HPDE6-E6E7 (cell line): ENCODE results near the gene ALDOA.
A peak's percentile ranks its signal among the peaks of the same experiment; 100 is the strongest.

Source experiments
- DNase-seq: peaks from one replicate; pipeline ENCODE4 v3.0.0; 2011; ENCODE audit warnings: missing footprints; ENCODE audit errors: extremely low spot score

ALDOA gene

DNA sequence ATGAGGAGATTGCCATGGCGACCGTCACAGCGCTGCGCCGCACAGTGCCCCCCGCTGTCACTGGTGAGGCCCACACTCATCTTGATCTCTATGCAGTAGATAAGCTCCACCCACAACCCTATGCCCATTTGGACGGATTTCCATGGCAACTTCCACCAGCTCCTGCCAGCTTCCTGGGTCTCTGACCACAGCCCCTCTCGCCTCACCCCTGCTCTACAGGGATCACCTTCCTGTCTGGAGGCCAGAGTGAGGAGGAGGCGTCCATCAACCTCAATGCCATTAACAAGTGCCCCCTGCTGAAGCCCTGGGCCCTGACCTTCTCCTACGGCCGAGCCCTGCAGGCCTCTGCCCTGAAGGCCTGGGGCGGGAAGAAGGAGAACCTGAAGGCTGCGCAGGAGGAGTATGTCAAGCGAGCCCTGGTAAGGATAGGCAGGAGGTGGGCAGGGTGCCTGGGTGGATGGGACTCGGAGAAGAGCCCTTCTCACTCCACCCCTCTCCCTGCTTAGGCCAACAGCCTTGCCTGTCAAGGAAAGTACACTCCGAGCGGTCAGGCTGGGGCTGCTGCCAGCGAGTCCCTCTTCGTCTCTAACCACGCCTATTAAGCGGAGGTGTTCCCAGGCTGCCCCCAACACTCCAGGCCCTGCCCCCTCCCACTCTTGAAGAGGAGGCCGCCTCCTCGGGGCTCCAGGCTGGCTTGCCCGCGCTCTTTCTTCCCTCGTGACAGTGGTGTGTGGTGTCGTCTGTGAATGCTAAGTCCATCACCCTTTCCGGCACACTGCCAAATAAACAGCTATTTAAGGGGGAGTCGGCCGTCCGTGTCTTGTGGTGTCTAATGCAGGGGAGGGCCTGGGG, 4.3 kb downstream of the ALDOA start:
- DNase-seq = no peak

DNA sequence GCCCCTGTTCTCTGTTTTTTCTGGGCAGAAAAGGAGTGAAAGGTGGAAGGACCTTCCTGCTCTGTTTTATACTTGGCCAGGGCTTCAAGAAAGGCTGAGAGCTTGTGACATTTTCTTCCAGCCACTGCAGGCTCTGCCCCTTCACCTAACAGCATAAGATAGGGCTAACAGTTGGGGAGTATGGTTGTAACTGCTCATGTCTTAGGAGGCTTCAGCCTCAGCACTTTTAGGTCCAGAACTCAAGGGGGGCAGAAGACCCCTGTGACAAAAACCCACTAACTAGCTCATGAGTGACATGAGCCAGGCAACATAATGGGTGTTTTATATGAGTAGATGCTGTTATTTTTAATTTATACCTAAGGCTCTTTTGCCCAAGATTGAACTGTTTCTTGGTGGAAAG, 4.9 kb downstream of the ALDOA start:
- no peak for DNase-seq

DNA sequence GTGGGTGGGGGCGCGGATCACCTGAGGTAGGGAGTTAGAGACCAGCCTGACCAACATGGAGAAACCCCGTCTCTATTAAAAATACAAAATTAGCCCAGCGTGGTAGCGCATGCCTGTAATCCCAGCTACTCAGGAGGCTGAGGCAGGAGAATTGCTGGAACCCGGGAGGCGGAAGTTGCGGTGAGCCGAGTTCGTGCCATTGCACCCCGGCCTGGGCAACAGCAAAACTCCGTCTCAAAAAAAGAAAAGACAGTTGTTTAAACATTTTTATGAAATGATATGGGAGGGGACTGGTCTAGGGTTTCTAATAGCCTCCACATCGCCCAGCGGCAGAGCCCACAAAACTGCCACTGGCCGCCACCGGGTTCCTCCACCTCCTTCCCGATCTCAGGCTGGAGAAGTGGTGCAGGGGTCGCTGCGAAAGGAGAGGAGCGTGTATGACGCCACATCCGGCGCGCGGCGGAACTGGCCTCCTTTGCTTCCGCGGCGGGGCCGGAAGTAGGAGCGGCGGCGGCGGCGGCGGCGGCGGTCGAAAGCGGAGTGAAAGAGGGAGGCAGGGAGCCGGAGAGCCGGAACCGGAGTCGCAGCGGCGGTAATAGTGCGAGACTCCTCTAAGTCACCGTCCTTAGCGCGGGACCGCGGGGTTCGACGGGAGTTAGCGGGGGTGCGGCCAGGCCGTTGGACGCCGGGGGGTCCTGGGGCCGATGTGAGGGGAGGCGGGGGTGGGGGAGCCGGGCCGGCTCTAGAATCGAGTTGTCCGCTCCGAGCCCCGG, 10.1 kb downstream of the ALDOA start, which contains the start of gene PPP4C:
Gene PPP4C, plus strand, starts transcription at position 492 of the 773 bp plus-strand sequence. CDS start 384 bp downstream, outside the sequence.
- DNase-seq = peak; percentile 95

DNA sequence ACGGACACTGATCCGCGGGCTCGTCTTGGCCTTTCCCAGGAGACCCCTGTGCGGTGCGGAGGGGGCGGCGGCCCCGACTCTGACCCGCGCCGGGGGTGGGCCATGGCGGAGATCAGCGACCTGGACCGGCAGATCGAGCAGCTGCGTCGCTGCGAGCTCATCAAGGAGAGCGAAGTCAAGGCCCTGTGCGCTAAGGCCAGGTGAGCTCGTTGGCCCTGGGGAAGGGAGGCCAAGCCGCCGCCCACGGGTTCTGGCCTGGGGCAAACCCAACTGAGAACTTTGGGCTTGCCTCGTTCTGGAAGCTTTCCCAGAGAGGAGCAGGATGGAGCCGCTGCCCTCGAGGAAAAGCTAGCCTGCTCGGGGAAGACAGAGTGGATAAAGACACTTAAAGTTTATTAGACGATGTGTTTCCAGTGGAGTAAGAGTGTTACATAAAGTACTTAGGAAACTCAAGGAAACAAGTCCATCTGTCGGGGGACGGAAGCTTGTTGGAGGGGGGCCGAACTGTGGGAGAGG, 10.8 kb downstream of the ALDOA start:
- DNase-seq = no peak

DNA sequence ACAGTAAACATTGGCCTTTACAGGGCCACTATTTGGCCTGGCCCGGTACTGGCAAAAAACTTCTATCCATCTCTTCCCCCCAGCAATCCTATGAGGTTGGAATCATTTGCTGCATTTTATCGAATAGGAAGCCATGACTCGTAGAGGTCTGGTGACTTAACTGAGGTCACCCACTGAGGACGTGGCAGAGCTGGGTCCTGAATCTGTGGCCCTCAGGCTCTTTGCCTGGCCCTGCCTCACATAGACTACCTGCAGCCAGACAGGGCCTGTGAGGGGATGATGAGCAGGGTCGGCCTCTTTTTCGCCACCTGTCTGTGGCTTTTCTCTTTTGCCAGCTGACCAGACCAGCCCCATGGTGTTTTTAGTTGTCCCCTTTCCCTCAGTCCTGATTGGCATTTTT, 12.1 kb downstream of the ALDOA start:
- DNase-seq = no peak

DNA sequence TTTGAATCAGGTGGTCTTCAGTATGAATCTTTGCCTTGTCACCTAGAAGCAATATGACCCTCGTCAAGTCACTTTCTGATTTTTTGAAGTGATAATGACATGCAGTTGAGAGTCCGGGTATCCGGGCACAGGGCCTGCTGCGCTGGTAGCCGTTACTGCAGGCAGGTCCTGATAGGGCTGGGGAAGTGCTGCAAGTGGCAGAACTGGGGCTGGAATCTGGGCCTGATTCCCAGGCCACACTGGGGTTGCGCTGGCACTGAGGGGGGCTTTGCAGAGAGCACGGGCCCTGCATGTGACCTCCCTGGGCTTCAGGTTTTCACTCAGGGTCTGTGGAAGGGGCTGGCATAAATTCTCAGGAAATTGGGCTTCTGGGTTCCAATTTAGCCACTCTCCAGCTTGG, 13.2 kb downstream of the ALDOA start:
- no peak for DNase-seq

DNA sequence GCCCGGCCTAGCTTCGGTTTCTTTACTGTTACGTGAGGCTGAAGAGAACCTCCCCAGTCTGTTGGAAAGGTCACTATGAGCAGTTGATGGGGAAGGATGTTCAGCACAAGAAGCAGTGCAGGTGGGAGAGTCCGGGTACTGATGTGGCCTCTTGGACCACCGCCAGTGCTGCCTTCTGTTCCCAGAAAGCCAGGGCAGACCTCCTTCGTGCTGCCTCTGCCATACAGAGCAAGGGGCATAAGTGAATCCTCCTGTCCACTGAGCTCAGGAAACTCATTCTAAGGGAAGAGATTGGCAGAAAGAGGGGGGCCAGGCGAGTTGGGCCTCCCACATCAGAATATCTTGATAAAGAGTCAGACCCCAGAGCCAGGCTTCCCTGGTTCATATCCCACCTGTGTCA, 13.9 kb downstream of the ALDOA start:
- DNase-seq = no peak

DNA sequence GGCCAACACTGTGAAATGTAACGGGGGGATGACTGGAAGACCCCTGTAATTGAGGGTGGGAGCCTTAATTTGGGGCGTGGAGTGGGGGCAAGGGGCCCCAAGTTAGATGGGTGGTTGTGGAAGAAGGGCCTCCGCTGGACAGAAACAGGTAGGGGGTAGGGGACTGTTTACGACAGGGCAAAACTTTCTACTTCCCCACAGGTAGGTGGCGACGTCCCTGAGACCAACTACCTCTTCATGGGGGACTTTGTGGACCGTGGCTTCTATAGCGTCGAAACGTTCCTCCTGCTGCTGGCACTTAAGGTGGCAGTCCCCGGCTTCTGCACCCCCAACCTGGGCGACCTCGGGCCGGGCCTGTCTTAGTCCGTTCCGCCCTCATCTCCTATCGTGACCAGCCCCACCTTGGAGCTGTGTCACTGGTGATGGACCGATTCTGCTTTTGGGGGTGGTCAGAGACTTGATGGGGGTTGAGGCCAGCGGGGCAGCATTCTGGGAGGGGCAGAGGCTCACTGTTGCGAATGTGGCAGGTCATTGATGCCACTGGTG, 17.1 kb downstream of the ALDOA start:
- DNase-seq = no peak

DNA sequence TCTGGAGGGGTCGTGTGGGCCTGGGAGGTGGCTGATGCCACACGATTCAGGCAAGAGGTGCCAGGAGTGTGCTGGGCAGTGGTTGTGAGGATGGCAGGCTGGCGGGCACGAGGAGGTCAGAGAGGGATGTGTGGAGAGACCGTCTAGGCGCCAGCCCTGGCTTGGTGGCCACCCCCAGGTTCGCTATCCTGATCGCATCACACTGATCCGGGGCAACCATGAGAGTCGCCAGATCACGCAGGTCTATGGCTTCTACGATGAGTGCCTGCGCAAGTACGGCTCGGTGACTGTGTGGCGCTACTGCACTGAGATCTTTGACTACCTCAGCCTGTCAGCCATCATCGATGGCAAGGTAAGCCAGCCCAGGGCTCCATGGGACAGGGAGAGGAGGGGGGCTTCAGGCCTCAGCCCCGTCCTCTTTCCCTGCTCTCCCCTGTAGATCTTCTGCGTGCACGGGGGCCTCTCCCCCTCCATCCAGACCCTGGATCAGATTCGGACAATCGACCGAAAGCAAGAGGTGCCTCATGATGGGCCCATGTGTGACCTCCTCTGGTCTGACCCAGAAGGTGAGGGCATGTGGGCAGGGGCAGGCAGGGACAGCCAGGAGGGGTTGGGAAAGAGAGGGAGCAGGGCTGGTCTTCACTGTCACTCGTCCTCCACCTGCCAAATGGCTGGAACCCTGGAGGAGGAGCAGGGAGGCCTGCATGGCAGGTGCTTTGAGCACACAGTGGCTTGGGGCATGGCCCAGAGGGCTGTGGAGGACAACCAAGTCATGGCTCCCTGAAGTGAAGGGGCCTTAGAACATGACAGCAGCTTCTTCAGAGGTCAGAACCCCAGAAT, 17.9 kb downstream of the ALDOA start:
- DNase-seq = no peak

DNA sequence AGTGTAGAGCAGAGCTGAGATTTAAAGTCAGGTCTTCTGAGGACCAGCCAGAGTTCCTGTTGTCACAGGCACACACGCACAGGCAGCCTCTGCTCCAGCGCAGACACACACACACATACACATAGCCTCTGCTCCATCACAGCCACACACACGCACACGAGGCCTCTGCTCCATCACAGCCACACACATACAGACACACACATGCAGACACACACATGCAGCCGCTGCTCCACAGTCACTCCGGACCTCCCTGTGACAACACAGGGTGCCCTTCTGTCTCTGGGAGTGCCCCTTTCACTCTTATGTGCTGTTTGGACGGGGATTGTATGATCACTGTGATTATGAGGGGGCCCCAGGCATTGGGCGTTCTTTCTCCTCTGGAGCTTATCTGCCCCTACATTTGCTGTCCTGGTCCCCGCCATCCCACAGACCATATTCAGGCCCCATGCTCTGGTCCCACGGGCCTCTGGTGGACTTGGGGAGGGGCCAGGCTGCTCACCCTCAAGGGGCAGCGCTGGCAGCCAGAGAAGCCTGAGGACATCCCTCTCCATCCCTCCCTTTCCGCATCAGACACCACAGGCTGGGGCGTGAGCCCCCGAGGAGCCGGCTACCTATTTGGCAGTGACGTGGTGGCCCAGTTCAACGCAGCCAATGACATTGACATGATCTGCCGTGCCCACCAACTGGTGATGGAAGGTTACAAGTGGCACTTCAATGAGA, 18.7 kb downstream of the ALDOA start:
- no peak for DNase-seq

DNA sequence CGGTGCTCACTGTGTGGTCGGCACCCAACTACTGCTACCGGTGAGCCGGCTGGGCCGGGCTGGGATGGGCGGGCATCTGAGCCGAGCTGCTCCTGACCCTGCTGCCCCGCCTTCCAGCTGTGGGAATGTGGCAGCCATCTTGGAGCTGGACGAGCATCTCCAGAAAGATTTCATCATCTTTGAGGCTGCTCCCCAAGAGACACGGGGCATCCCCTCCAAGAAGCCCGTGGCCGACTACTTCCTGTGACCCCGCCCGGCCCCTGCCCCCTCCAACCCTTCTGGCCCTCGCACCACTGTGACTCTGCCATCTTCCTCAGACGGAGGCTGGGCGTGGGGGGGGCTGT, 19.2 kb downstream of the ALDOA start:
- no peak for DNase-seq

DNA sequence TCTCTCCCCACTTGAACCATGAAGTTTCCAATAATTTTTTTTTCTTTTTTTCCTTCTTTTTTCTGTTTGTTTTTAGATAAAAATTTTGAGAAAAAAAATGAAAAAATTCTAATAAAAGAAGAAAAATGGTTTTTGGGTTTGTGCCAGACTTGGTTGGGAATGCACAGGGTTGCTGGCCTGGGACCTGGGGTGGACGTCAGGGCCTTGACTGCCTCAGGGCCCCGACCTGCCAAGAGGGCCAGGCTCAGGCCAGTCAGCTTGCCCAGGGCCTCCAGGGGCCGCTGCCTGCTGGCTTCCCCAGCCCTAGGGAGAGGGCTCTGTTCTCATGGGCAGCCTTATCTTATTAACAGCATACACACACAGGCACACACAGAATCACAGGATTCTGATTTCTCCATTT, 19.7 kb downstream of the ALDOA start:
- no peak for DNase-seq

DNA sequence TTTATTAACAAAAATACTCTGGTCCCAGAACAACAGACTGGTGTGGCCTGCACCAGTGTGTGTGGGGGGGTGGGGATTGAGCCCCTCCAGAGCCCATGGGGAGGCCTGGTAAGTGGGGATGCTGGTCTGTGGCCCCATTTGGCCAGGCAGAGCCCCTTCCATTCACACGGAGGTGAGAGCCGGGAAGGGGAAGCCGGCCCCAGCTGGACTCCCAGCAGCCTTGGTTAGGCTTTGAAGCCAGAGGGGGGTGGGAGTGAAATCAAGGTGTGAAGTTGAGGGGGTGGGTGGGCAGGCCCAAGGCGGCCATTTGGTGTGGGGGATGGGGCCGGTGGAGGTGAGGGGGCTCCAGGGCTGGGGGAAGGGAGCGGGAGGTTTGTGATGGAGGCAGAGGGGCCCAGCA, 20.3 kb downstream of the ALDOA start:
- DNase-seq = no peak

DNA sequence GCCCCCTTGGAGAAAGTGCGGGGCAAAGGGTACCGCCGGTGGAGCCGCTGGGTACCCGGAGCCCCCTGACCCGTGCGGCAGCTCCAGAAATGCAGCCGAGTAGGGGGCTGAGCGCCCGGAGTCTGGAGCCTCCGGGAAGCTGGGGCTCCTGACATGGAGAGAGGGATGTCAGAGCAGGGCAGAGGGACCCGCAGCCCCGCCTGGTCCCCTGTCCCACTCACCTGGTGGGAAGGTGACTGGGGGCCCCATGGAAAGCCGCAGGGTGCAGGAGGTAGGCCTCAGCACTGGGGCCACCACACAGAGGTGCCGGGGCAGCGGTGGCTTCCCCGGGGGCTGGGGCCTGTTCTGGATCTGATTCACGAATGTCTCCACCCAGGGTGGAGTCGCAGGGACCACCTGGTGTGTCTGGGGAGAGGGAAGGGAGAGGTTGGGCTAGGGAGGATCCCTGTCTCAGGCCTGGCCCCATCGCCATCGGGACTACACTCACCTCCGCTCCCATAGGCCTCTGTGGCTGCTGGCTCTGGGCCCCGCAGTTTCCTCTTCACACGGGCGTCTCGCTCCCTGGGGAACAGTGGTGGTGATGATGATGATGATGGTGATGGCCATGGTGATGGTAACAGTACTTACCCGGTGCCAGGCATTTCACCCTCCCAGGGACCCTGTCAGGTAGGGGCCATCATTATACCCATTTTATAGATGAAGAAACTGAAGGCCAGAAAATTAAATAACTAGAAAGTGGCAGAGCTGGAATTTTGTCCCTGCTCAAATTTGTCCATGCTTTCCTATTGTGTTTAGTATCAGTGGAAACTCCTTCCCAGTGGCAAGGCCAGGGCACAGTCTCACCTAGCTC, 21.0 kb downstream of the ALDOA start:
- DNase-seq = no peak

DNA sequence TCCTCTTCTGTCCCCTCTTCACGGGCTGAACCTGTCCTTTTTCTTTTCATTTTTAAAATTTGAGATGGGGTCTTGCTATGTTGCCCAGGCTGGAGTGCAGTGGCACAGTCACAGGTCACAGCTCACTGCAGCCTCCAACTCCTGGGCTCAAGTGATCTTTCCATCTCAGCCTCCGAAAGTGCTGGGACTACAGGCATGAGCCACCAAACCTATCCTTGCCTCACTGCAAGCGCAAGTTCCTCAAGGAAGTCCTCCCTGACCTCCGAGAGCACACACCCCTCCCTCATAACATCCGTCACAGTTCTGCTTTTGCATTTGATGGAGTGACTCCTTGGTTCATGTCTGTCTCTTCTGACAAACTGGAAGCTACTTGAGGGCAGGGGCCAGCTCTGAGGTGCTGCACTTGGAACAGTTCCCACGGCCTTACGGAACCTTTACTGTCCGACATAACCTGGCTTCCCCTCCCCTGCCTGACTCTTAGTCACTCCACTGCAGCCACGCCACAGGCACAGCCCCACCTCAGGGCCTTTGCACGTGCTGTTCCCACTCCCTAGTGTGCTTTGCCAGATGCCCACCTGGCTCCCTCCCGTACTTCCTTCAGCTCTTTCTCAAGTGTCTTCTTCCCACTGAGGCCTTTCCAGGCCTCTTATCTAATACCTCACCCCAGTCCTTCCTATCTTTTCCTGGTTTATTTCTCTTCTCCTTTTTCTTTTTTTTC, 21.8 kb downstream of the ALDOA start:
- DNase-seq = no peak

DNA sequence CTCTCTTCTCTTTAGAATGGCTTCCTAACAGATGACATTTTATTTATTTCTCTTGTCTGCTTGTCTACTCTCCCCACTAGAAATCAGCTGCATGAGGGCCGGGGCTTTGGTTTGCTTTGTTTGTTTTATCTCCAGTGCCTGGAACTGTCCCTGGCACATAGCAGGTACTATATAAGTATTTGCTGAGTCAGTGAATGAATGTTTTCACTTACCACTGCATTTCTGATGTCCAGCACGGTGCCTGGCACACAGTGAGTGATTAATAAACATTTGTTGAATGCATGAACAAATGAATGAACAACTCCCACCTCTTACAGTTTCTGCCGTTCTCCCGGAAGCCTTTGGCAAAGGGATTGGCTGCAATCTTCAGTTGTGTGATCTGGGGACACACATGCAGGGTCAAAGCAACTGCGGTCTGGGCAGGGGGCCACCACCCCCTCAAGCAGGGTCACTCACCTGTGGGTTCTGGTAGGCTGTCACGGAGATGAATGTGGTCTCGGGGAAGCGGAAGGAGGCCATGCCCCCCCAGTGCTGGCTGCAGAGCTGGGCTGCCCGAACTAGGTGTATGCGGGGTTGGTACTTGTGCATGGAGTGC, 22.8 kb downstream of the ALDOA start:
- no peak for DNase-seq

DNA sequence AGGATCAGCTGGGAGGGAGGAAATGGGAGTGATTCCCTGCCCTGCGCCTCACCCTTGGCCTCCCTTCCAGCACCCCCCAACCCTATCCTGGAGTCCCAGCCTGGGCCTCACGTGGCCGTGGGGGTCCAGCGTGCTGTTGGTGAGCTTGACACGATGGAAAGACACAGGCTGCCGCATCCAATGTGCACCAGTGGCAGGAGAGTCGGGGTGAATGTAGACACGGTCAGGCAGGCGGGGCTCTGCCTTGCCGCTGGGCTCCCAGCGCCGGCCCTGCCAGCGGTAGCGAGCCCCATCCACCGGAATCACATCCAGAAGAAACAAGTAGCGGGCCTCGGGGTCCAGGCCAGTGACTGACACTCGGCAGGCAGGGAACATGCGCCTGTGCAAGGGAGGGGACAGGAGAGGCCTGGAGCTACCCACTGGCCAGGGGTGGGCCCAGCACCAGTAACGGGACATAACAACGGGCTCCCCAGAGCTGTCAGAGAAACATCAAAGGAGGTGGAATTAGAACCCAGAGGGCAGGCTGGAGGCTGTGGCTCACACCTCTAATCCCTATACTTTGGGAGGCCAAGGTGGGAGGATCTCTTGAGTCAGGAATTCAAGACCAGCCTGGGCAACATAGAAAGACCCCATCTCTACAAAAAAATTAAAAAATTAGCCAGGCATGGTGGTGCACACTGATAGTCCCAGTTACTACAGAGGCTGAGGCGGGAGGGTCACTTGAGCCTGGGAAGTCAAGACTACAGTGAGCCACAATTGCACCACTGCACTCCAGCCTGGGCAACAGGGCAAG, 23.5 kb downstream of the ALDOA start:
- no peak for DNase-seq
